ENCODE data around the gene HSPB7. TPM values are rescaled to one million over a fixed set of nuclear protein-coding genes. Genes with fewer than 3 reads are reported as not detected.
"Not testable (repeated sequence)": the region's sequence is repeated elsewhere in the genome, so short reads cannot be mapped to it uniquely, and the experiment has no call there.

HSPB7 gene
- total and polyA plus RNA-seq, 2 donors = 13.0 to 144 TPM

- not testable (repeated sequence) for DNase-seq (ENCODE audit: extremely low spot score); H3K27ac ChIP-seq (ENCODE audit: low read depth); H3K36me3 ChIP-seq (ENCODE audit: insufficient read depth); H3K4me1 ChIP-seq (ENCODE audit: insufficient read depth); H3K4me3 ChIP-seq (ENCODE audit: low read depth, low read length)
- WGBS = 69% methylated on average over 3 of the region's 4 CpGs
Observed at GRCh38 chr1:16056521-16056912, 38.7 kb upstream of the HSPB7 start.

GRCh38 chr1:16055613-16056520, 38.0 kb upstream of the HSPB7 start:
- H3K36me3 ChIP-seq (ENCODE audit: insufficient read depth) = no peaks in the 10 kb centered on the region
- no peak overlapping the region for H3K4me3 ChIP-seq (ENCODE audit: low read depth, low read length)
- WGBS = 40% methylated on average over 18 of the region's 18 CpGs
- no peaks in the 10 kb centered on the region for H3K4me1 ChIP-seq (ENCODE audit: insufficient read depth)
- H3K27ac ChIP-seq (ENCODE audit: low read depth) = no peak overlapping the region
- peak; percentile 47 for DNase-seq (ENCODE audit: extremely low spot score)

- DNase-seq (ENCODE audit: extremely low spot score) = no peak
- Histone ChIP-seq H3K36me3 (ENCODE audit: insufficient read depth) (no peaks in the 10 kb centered on the region), H3K27ac (ENCODE audit: low read depth) (no peak overlapping the region), H3K4me3 (ENCODE audit: low read depth, low read length) (no peak overlapping the region), H3K4me1 (ENCODE audit: insufficient read depth) (no peaks in the 10 kb centered on the region)
- WGBS = 77% methylated on average over 7 of the region's 7 CpGs
Observed at GRCh38 chr1:16054598-16055540, 37.0 kb upstream of the HSPB7 start.

GRCh38 chr1:16053781-16054502, 36.1 kb upstream of the HSPB7 start:
- Histone ChIP-seq H3K4me1 (ENCODE audit: insufficient read depth) (no peaks in the 10 kb centered on the region), H3K36me3 (ENCODE audit: insufficient read depth) (no peaks in the 10 kb centered on the region), H3K27ac (ENCODE audit: low read depth) (no peak overlapping the region), H3K4me3 (ENCODE audit: low read depth, low read length) (no peak overlapping the region)
- 70% methylated on average over 8 of the region's 8 CpGs for whole genome bisulfite sequencing
- no peak for DNase-seq (ENCODE audit: extremely low spot score)

GRCh38 chr1:16051949-16052348, 34.1 kb upstream of the HSPB7 start:
- WGBS = 89% methylated on average over 12 of the region's 12 CpGs
- not testable (repeated sequence) for DNase-seq (ENCODE audit: extremely low spot score); H3K4me1 ChIP-seq (ENCODE audit: insufficient read depth); H3K4me3 ChIP-seq (ENCODE audit: low read depth, low read length); H3K27ac ChIP-seq (ENCODE audit: low read depth); H3K36me3 ChIP-seq (ENCODE audit: insufficient read depth)

- DNase-seq (ENCODE audit: extremely low spot score) = no peak
Observed at GRCh38 chr1:16051039-16051438, 33.2 kb upstream of the HSPB7 start.

GRCh38 chr1:16050328-16050727, 32.5 kb upstream of the HSPB7 start:
- no peak overlapping the region for H3K27ac ChIP-seq (ENCODE audit: low read depth)
- no peaks in the 10 kb centered on the region for H3K4me1 ChIP-seq (ENCODE audit: insufficient read depth)
- no peaks in the 10 kb centered on the region for H3K36me3 ChIP-seq (ENCODE audit: insufficient read depth)
- DNase-seq (ENCODE audit: extremely low spot score) = no peak
- WGBS = 79% methylated on average over 7 of the region's 7 CpGs
- H3K4me3 ChIP-seq (ENCODE audit: low read depth, low read length) = no peak overlapping the region

More at GRCh38 chr1:16051039-16051438, 33.2 kb upstream of the HSPB7 start:
- no peaks in the 10 kb centered on the region for H3K36me3 ChIP-seq (ENCODE audit: insufficient read depth)
- H3K4me1 ChIP-seq (ENCODE audit: insufficient read depth) = no peaks in the 10 kb centered on the region
- no peak overlapping the region for H3K27ac ChIP-seq (ENCODE audit: low read depth)
- H3K4me3 ChIP-seq (ENCODE audit: low read depth, low read length) = no peak overlapping the region
- 96% methylated on average over 3 of the region's 3 CpGs for WGBS

GRCh38 chr1:16048573-16049189, 30.8 kb upstream of the HSPB7 start:
- H3K4me3 ChIP-seq (ENCODE audit: low read depth, low read length) = peak overlapping the region; percentile 17
- no peaks in the 10 kb centered on the region for H3K36me3 ChIP-seq (ENCODE audit: insufficient read depth)
- WGBS = 5% methylated on average over 25 of the region's 25 CpGs
- DNase-seq (ENCODE audit: extremely low spot score) = peak; percentile 41
- H3K4me1 ChIP-seq (ENCODE audit: insufficient read depth) = no peaks in the 10 kb centered on the region
- H3K27ac ChIP-seq (ENCODE audit: low read depth) = no peak overlapping the region

GRCh38 chr1:16047791-16048475, 30.1 kb upstream of the HSPB7 start:
- WGBS = 72% methylated on average over 19 of the region's 19 CpGs
- DNase-seq (ENCODE audit: extremely low spot score) = no peak
- no peaks in the 10 kb centered on the region for H3K4me1 ChIP-seq (ENCODE audit: insufficient read depth)
- no peaks in the 10 kb centered on the region for H3K36me3 ChIP-seq (ENCODE audit: insufficient read depth)
- no peak overlapping the region for H3K4me3 ChIP-seq (ENCODE audit: low read depth, low read length)
- H3K27ac ChIP-seq (ENCODE audit: low read depth) = no peak overlapping the region

- Histone ChIP-seq H3K4me3 (ENCODE audit: low read depth, low read length) (no peak overlapping the region), H3K36me3 (ENCODE audit: insufficient read depth) (no peaks in the 10 kb centered on the region), H3K27ac (ENCODE audit: low read depth) (no peak overlapping the region), H3K4me1 (ENCODE audit: insufficient read depth) (no peaks in the 10 kb centered on the region)
- WGBS = 68% methylated on average over 7 of the region's 7 CpGs
- DNase-seq (ENCODE audit: extremely low spot score) = no peak
Observed at GRCh38 chr1:16046842-16047241, 29.0 kb upstream of the HSPB7 start.

- Histone ChIP-seq H3K27ac (ENCODE audit: low read depth) (no peak overlapping the region), H3K36me3 (ENCODE audit: insufficient read depth) (no peaks in the 10 kb centered on the region), H3K4me3 (ENCODE audit: low read depth, low read length) (no peak overlapping the region), H3K4me1 (ENCODE audit: insufficient read depth) (no peaks in the 10 kb centered on the region)
- no peak for DNase-seq (ENCODE audit: extremely low spot score)
- 94% methylated on average over 5 of the region's 5 CpGs for WGBS
Observed at GRCh38 chr1:16043950-16044349, 26.1 kb upstream of the HSPB7 start.

GRCh38 chr1:16043521-16043920, 25.7 kb upstream of the HSPB7 start, which contains the start of gene CLCNKB:
Gene CLCNKB (plus strand): TSS chr1:16043782. CDS start chr1:16044493, 711 bp downstream.
- WGBS = 85% methylated on average over 7 of the region's 7 CpGs
- H3K4me1 ChIP-seq (ENCODE audit: insufficient read depth) = no peaks in the 10 kb centered on the region
- no peak within 1 kb of the TSS for H3K4me3 ChIP-seq (ENCODE audit: low read depth, low read length)
- H3K27ac ChIP-seq (ENCODE audit: low read depth) = no peak within 1 kb of the TSS
- no peak for DNase-seq (ENCODE audit: extremely low spot score)
- H3K36me3 ChIP-seq (ENCODE audit: insufficient read depth) = no peaks in the 10 kb centered on the region
